ENCODE results near the gene FSIP2. TPM values are rescaled to one million over a fixed set of nuclear protein-coding genes. Genes with fewer than 3 reads are reported as not detected.

Gene FSIP2
- total and polyA plus RNA-seq, 4 experiments from 2014 or later: 0.36 to 0.49 TPM; not detected in 2

GRCh38 chr2:185875136-185875931, 136.7 kb downstream of the FSIP2 start:
- no peaks in the 10 kb centered on the region for H3K27me3 Mint-ChIP-seq
- intact Hi-C loops (cut with micrococcal nuclease): no loop called here
- CTCF ChIA-PET (ENCODE audit: partially characterized antibody): no interaction called here
- H3K4me3 ChIP-seq (ENCODE audit: low read length in 2 of 2): no peak overlapping the region
- no peaks in the 10 kb centered on the region for H3K36me3 Mint-ChIP-seq
- no peaks in the 10 kb centered on the region for H3K9me3 ChIP-seq (ENCODE audit: control insufficient read depth in 1 of 2, low read length in 2 of 2)
- H3K27me3 ChIP-seq (ENCODE audit: insufficient read depth, low read length): no peaks in the 10 kb centered on the region
- H3K4me1 ChIP-seq (ENCODE audit: insufficient read depth, low read length): no peaks in the 10 kb centered on the region
- no peaks in the 10 kb centered on the region for H3K36me3 ChIP-seq (ENCODE audit: insufficient read depth, low read length)
- POLR2A ChIA-PET (ENCODE audit: partially characterized antibody): no interaction called here
- no peak for DNase-seq
- no peaks in the 10 kb centered on the region for H3K4me1 Mint-ChIP-seq
- H3K4me3 Mint-ChIP-seq: no peak overlapping the region
- no peak overlapping the region for H3K27ac ChIP-seq (ENCODE audit: low read depth, low read length)
- peak overlapping the region in 1 of 7 donors; percentile 2 for H3K27ac Mint-ChIP-seq
- H3K9me3 Mint-ChIP-seq: peaks cover 0 to 2% (median 0%) of the 10 kb centered on the region in 8 donors

DNA sequence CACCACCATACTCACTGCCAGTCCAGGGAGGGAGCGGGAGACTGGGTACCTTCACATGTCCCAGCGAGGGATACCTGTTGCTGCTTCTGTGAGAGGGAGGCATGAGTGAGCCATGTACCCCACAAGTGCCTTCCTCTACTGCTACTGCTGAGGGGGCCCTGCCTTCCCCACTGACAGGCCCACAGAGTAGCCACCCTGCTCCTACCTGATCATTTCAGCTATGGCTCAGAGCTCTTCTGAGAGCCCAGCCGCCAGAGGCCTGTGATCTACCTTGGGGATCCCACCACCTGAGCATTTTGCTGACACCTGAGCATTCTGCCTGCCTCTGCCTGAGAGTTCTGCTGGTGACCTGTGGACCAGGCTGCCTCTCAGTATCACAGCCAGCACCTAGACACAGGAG, 137.6 kb downstream of the FSIP2 start:
- H3K36me3 Mint-ChIP-seq: no peaks in the 10 kb centered on the region
- no peaks in the 10 kb centered on the region for H3K27me3 Mint-ChIP-seq
- ChIA-PET POLR2A (ENCODE audit: partially characterized antibody) (no interaction called here), CTCF (ENCODE audit: partially characterized antibody) (no interaction called here)
- H3K4me1 Mint-ChIP-seq: no peaks in the 10 kb centered on the region
- no peaks in the 10 kb centered on the region for H3K27me3 ChIP-seq (ENCODE audit: insufficient read depth, low read length)
- DNase-seq: no peak
- H3K36me3 ChIP-seq (ENCODE audit: insufficient read depth, low read length): no peaks in the 10 kb centered on the region
- H3K27ac ChIP-seq (ENCODE audit: low read depth, low read length): no peak overlapping the region
- no peak overlapping the region for H3K4me3 ChIP-seq (ENCODE audit: low read length in 2 of 2)
- no peaks in the 10 kb centered on the region for H3K9me3 ChIP-seq (ENCODE audit: control insufficient read depth in 1 of 2, low read length in 2 of 2)
- no peak overlapping the region for H3K4me3 Mint-ChIP-seq
- intact Hi-C loops (cut with micrococcal nuclease): no loop called here
- no peak overlapping the region for H3K27ac Mint-ChIP-seq
- H3K9me3 Mint-ChIP-seq: peaks cover 0 to 5% (median 0%) of the 10 kb centered on the region in 8 donors
- no peaks in the 10 kb centered on the region for H3K4me1 ChIP-seq (ENCODE audit: insufficient read depth, low read length)

- ChIA-PET CTCF (ENCODE audit: partially characterized antibody) (no interaction called here), POLR2A (ENCODE audit: partially characterized antibody) (no interaction called here)
- intact Hi-C loops (cut with micrococcal nuclease): no loop called here
- Histone ChIP-seq H3K4me3 (ENCODE audit: low read length in 2 of 2) (no peak overlapping the region), H3K4me1 (ENCODE audit: insufficient read depth, low read length) (no peaks in the 10 kb centered on the region), H3K27me3 (ENCODE audit: insufficient read depth, low read length) (no peaks in the 10 kb centered on the region), H3K36me3 (ENCODE audit: insufficient read depth, low read length) (no peaks in the 10 kb centered on the region), H3K27ac (ENCODE audit: low read depth, low read length) (no peak overlapping the region), H3K9me3 (ENCODE audit: control insufficient read depth in 1 of 2, low read length in 2 of 2) (no peaks in the 10 kb centered on the region)
- peaks cover 0 to 19% (median 2%) of the 10 kb centered on the region in 8 donors for H3K9me3 Mint-ChIP-seq
- H3K27ac Mint-ChIP-seq: no peak overlapping the region
- no peaks in the 10 kb centered on the region for H3K36me3 Mint-ChIP-seq
- no peak for DNase-seq
- no peaks in the 10 kb centered on the region for H3K27me3 Mint-ChIP-seq
- no peaks in the 10 kb centered on the region for H3K4me1 Mint-ChIP-seq
- H3K4me3 Mint-ChIP-seq: no peak overlapping the region
These were observed 141.8 kb downstream of the FSIP2 start for GRCh38 chr2:185880396-185880795.
